NCI-H2171 (cell line): Measurements from ENCODE around the gene RABGAP1L.
"Not testable (repeated sequence)": the region's sequence is repeated elsewhere in the genome, so short reads cannot be mapped to it uniquely, and the experiment has no call there.

Experiments
- DNase-seq: peaks from one replicate; lab custom pipeline; 2025; lab: John Stamatoyannopoulos, UW

RABGAP1L gene

DNA sequence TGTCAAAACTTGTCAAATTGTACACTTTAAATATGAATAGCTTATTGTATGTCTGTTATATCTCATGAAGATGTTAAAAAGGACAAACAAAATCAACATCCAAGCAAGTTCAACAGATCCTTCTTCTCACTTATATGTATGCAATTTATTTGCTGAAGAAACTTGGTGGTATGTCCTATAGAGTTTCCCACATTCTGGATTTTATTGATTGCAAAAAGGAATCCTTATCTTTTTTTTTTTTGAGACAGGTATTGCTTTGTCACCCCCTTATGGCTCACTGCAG lies 5.6 kb upstream of the RABGAP1L start:
- no peak for DNase-seq

GRCh38 chr1:174156437-174156836 lies 2.9 kb upstream of the RABGAP1L start:
- DNase-seq, result no peak

DNA sequence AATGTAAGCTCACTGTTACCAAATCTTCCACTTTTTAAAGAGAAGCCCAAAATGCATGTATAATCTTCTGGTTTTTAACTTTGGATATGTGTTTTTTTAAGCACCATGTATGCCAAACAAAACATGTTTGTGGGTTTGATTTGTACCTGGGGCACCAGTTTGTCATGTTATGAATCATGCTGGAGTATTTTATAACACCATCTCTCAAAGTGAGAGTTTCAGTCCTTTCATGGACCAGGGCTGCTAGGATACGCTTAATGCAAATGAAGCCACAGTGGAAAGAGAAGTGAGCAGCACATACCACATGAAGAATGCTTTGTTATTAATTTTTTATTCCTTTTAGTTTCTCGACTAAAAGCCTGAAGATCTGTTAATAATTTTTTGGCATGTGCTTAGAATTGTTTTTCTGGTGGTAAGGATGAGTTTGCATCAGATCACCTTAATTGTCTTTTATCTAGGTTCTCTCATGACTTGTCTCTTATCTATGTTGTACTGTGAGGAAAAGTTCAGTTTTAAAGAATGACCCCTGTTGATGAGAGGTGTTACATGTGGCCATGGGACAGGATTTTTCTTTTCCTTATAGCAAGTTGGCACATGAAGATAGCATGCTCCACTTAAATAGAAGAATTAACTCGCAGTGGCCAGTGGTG lies 2.0 kb upstream of the RABGAP1L start:
- no peak for DNase-seq

- DNase-seq, result no peak
Measured at GRCh38 chr1:174158767-174159251, 511 bp upstream of the RABGAP1L start.

GRCh38 chr1:174160109-174160473 lies 771 bp downstream of the RABGAP1L start:
- DNase-seq, result no peak

DNA sequence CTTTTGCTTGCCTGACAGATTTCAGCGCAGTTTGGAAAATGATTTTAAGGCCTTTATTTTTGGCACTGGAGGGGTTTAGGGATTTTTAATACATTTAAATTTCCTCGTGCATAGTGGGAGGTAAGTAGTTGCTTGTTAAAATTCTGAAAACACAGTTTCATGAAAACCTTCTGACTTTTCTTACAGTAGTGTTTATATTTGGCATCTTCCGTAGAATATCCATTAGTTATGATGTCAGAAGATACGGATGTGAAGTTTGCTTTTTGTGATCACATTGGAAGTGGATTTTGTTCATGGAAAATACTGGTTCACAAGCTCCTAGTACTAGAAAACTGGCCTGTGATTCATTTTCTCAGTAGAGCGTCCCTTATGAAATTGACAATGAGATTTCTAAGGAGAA lies 1.3 kb downstream of the RABGAP1L start:
- no peak for DNase-seq

DNA sequence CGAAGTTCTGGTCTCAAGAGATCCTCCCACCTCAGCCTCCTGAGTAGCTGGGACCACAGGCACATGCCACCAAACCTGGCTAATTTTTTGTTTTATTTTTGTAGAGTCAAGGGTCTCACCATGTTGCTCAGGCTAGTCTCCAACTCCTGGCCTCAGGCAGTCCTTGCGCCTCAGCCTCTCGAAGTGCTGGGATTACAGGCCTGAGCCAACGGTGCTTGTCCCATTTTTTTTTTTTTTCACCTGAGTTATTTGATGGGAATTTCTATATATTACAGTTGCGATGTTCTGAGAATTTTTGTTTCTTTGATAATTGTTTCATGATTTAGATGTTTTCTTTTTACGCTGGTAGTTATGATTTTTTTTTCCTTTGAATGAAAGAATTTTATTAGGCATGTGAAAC lies 2.5 kb downstream of the RABGAP1L start:
- DNase-seq, result no peak

- DNase-seq, result no peak
Measured at GRCh38 chr1:174164826-174165225, 5.5 kb downstream of the RABGAP1L start.

GRCh38 chr1:174165471-174166137 lies 6.3 kb downstream of the RABGAP1L start:
- no peak for DNase-seq

GRCh38 chr1:174166530-174167264 lies 7.4 kb downstream of the RABGAP1L start:
- DNase-seq, result no peak

GRCh38 chr1:174167265-174167803 lies 8.0 kb downstream of the RABGAP1L start:
- no peak for DNase-seq

GRCh38 chr1:174169342-174169741 lies 10.0 kb downstream of the RABGAP1L start:
- no peak for DNase-seq

DNA sequence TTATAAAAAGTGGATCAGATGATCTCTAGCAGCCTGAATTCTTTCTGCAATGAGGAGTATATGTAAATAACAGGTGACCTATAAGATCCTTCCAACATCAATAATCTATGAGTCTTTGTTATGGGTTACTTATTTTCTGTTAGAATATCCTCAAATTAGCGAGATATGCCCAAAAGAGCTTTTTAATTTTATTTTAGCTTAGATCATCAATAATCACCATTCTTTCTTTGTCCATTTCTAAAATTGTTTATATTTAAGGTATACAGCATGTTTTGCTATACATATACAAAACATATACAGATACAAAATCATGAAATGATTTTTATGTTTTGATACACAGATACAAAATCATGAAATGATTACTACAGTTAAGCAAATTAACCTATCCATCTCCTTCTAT lies 11.8 kb downstream of the RABGAP1L start:
- no peak for DNase-seq

DNA sequence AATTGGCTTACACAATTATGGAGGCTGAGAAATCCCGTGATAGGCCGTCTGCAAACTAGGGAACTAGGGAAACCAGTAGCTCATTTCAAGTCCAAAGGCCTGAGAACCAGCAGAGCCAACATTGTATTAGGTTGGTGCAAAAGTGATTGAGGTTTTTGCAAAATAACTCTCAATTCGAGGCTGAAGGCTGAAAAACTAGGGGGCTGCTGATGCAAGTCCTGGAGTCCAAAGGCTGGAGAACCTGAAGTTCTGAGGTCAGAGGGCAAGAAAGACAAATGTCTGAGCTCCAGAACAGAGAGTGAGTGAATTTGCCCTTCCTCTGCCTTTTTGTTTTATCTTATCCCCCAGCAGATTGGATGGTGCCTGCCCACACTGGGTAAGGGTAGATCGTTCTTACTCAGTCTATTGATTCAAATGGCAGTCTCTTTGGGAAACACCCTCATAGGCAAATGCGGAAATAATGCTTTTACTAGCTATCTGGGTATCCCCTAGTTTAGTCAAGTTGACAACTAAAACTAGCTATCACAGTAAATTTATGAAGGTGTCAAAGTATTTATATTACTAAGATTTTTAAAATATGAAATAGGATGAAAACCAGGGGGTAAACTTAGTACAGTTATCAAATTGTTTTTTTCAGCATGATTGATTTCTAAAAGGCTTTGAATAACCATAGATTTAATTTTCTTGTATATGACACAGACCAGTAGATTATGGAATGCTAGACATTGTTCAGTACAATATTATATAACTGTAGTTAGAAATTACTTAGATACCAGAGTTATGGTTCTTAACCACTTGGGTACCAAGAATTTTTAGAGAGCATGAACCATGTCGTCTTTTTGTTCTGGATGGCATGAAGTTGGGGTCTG lies 15.4 kb downstream of the RABGAP1L start:
- DNase-seq, result no peak

- DNase-seq, result not testable (repeated sequence)
Measured at GRCh38 chr1:174178459-174178858, 19.1 kb downstream of the RABGAP1L start.

GRCh38 chr1:174189428-174190062 lies 30.2 kb downstream of the RABGAP1L start:
- DNase-seq, result no peak

DNA sequence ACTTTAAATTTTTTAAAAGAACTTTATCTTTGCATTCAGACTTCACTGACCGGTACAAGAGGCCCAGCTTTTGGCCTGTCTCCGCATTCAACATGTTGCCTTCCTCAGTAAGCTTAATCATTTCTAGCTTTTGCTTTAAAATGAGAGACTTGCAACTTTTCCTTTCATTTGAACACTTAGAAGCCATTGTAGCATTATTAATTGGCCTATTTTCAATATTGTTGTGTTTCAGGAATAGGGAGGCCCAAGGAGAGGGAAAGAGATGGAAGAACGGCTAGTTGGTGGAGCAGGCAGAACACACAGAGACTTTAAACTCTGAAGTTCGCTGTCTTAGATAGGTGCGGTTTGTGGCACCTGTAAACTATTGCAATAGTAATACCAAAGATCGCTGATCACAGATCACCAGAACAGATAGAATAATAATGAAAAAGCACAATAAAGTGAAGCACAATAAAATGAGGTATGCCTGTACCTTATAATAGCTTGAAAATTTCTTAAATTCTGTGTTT lies 31.4 kb downstream of the RABGAP1L start:
- no peak for DNase-seq

DNA sequence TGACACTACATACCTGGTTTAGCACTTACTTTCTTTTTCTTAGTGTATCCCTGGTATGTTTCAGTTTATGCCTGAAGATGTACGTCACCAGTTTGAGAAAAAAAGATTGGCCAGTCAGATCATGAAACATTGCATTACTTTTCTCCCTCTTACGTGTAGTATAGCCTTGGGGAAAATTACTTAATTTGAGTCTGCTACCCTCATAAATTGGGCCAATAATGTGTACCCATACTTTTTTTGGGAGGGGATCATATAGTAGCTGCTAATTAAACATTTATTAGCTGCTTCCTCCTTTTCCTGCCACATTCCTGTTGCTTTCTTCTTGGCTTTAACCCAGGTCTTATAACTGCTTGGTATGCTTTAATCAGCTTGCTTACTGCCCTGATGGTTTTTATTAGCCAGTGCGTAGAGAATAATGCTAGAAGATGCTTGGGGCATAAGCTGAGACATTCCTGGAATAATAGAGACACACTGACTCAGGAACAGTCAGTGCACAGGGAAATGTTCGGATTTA lies 32.1 kb downstream of the RABGAP1L start:
- DNase-seq, result no peak

DNA sequence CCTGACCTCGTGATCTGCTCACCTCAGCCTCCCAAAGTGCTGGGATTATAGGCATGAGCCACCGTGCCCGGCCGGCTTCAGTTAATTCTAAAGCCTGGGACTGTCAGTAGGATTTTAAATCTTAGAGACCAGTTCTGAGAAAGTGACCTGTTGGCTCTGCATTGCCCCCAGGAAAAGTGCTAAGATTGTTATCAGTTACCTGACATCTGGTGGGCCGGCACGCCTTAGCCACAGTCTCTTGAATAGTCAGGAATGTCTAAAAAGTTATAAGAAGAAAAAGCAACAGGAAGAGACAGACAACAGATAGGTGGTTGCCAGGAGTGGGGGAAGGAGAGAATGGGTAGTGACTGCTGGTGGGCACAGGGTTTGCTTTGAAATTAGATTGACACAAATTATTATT lies 35.1 kb downstream of the RABGAP1L start:
- no peak for DNase-seq

DNA sequence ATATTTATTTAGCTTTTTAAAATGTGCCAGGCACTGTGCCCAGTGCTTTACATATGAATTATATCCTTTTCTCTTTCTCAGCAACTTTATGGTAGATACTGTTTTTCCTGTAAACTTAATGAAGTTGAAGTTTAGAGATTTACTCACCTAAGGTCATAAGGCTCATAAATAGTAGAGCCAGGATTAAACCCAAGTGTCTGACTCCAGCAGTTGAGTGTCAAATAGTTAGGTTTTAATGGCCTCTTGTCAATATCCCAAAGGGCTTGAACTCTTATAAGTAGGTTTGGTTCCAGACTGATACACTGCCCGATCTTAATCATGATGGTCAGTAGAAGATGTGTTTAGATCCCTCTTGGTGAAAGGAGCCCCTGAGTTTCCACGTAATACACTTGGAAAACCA lies 37.8 kb downstream of the RABGAP1L start:
- no peak for DNase-seq

- no peak for DNase-seq
Measured at GRCh38 chr1:174197547-174197946, 38.2 kb downstream of the RABGAP1L start.
